HUDEP-2 (cell line): ENCODE data around the gene OAS3.
A peak's percentile ranks its signal among the peaks of the same experiment; 100 is the strongest.
"Not testable (repeated sequence)": the region's sequence is repeated elsewhere in the genome, so short reads cannot be mapped to it uniquely, and the experiment has no call there.

Experiments used
- DNase-seq, 76 experiments: peaks; one replicate each; lab custom pipeline; 2025; ENCODE audit not compliant: unreplicated experiment in 76 of 76; lab: John Stamatoyannopoulos, UW

Gene OAS3

DNA sequence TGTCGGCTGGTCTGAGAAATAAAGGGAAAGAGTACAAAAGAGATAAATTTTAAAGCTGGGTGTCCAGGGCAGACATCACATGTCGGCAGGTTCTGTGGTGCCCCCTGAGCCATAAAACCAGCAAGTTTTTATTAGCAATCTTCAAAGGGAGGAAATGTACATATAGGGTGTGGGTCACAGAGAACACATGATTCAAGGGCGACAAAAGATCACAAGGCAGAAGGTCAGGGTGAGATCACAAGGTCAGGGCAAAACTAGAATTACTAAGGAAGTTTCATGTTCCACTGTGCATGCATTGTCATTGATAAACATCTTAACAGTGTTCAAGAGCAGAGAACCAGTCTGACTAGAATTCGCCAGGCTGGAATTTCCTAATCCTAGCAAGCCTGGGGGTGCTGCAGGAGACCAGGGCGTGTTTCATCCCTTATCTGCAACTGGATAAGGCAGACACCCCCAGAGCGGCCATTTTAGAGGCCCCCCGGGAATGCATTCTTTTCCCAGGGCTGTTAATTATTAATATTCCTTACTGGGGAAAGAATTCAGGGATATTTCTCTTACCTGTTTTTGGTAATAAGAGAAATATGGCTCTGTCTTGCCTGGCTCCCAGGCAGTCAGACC, 11.7 kb upstream of the OAS3 start:
- not testable (repeated sequence) for DNase-seq

DNA sequence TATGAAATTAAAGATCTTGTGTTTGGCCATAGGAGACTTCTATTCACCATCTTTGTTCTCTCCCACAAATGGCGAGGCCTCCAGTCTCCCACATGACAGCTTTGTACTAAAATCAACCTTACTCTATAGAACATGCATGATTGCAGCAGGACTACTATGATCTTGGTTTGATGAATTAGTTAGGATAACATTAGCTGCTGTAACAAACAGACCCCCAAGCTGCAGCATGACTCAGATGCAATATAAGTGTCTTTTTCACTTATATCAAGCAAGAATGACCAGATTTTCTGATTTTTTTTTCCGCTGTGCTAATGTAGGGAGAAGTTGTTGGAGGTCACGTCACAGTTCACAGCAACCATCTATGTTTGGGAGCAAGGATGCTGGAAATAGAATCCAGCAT, 10.8 kb upstream of the OAS3 start:
- no peak for DNase-seq

DNA sequence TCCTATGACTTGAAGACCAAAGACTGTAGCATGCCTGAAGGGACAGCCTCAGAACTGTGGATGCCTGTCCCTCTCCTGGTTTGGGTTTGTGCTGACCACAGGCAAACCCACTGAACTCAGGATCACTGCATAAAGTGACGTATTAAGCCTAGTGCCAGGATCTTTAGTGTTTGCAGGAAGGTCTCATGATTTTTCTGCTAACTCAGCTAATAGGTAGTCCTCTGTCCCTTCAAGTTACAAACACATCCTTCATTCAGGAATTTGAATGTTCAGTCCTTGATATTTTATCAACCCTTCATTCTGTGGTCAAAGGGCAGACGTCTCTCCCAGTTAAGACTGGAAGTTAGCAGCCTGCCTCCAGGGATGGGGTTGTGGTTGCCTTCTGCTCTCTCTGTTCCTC, 10.3 kb upstream of the OAS3 start:
- DNase-seq = no peak

DNA sequence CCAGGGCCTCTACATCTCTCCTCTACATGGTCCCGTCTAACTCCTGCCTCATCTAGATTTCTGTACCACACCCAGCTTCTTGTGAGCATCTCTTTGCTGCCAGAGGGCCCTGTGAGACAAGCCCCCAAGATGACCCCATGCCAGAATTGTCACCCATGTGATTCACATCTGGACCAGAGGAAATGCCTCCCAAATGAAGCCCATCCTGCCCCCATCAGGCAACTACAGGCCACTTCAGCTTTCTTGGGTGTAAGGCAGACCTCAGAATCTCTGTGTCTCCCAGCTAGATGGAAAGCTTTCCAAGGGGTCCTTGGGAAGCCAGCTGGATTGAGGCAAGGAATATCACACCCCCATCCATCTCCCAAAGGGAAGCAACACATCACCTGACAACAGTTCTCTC, 9.3 kb upstream of the OAS3 start:
- no peak for DNase-seq

DNA sequence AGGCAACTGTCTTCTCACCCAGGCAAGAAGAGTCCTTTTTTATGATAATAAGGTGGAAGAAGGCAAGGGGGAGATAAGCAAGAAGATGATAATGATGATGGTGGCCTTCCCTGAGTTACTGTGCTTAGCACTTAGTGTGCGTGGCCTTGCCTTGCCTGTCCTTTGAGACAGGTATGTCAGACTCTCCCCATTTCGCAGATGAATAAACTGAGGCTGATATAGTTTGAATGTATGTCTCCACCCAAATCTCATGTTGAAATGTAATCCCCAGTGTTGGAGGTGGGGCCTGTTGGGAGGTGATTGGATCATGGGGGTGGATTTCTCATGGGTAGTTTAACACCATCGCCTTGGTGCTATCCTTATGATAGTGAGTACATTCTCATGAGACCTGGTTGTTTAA, 8.6 kb upstream of the OAS3 start:
- DNase-seq = no peak

DNA sequence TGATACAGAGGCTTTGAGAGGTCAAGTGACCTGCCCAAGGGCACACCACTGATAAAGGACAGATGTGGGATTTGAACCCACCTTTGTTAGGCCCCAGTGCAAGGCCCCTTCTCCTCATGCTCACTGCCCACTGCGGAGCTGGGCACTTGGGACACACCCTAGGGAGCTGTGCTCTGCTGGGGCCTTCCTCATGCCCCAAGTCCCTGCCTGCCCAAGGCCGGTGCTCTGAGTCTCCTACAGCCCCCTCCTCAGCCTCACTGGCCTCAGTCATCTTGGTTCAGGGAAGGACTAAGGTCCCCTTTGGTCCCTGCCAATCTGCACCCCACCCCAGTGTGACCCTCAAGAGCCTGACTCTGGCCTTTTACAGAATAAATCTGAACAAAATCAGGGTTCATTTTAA, 7.9 kb upstream of the OAS3 start:
- no peak for DNase-seq

DNA sequence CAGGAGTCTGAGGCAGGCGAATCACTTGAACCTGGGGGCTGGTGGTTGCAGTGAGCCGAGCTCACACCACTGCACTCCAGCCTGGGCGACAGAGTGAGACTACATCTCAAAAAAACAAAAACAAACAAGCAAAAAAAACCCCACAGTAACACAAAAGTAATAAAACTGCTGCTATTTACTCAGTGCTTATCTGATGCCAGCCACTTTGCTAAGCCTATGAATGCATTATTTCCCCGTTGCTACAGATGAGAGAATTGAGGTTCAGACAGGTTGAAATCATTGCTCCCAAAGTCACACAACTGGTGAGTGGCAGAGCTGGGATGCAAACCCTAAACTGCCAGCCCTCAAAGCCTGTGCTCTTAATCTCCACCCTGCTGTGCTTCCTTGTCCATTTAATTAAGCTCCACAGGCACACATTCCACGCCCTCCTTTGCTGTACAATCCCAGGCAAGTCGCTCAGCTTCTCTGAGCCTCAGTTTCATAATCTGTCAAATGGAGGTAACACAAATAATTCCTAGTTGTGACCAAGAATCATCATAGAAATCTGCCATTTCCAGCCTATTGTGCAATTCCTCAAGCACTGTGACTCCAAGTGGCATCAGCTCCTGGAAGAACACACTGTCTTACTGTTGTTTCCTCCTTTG, 5.7 kb upstream of the OAS3 start:
- DNase-seq = no peak

DNA sequence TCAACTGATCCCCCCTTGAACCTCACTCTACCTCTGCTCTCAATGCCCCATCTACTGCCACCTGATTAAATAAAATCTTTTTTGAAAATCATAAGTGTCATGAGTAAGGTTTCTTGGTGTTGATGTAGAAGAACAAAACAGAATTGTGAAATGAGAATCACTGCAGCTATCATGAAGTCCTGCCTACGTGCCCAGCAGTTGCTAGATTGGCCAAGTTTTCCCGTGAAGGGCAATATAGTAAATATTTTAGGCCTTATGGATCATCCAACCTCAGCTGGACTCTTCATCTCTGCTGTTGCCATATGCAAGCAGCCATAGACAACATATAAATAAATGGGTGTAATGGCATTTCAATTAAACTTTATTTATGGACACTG, 5.2 kb upstream of the OAS3 start:
- DNase-seq = no peak

DNA sequence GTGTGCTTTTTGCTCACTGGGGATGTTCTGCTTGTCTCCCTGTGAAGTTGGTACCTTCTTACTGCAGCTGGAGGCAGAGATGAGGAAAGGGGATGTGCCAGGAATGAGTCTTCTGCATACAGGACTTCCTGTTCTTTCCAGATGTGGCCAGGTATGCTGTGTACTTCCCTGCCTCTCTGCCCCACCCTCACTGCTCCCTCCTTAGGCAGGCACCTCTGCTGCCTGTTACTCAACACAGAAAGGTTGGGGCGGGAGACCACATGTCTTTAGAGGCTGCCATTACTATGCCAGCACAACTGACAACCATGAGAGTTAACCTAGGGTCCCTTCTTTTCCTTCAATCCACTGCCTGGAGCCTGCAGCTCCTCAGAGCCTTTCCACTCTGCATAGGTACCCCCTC, 2.0 kb upstream of the OAS3 start:
- no peak for DNase-seq

DNA sequence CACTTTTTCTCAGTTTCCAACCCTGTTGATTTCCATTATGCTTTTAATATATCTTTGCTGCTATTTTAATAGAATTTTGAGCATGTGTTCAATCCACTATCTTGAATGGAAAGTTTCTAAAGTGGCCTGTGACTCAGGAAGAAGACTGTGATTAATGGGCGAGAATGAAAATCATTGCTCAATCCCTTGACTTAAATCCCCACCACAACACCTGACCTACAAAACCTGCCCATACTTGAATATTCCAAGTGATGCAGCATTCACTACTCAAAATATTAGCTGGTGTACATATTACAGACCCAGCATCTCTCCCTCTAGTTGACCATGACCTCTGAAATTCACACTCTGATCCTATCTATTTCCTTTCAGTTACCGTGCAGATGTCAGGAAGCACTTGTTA, 1.3 kb upstream of the OAS3 start:
- no peak for DNase-seq

DNA sequence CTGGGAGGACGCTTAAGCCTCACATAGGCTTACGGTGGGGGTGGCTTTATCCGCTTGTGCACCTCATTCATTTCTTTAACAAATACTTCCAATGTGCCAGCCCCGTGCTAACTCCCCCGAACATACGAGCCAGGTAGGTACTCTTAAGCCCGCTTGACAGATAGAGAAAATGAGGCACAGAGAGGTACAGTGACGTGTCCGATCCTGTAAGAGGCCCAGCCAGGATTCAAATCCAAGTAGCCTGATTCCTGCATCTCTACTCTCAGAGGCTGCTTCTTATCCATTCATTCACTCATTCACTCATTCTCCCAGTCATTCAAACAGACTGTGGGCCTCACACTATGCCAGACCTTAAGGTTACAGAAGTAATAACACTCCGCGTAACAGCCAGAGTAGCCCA, 477 bp downstream of the OAS3 start:
- no peak for DNase-seq

DNA sequence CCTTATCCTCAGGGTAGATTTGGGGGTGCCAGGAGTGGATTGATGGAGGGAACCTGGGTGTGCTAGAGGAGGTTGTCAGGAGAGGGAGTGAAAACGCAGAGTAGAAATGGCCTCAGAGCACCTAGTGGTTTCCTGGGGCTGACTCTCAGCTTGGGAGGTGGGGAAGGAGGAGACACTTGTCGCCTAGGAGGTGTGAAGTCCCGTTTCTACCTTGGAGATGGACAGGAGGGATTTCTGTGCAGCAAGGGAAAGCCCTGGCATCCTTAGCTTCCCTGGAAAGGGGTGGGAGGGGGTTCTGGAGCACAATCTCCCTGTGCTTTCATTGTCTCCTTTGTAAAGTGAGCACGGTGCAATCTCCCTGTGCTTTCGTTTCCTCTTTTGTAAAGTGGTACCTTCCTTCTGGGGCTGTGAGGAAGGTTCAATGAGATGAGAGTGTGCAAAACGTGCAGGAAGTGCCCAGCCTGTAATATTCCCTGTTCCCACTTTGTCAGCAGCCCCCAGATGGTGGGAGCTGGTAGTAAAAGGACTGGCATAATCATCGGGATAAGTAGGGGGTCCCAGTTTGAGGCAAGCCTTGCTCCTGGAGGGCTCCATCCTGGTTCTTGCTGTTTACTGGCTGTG, 1.6 kb downstream of the OAS3 start:
- peak in 1 of 76 experiments; percentile 0 for DNase-seq

DNA sequence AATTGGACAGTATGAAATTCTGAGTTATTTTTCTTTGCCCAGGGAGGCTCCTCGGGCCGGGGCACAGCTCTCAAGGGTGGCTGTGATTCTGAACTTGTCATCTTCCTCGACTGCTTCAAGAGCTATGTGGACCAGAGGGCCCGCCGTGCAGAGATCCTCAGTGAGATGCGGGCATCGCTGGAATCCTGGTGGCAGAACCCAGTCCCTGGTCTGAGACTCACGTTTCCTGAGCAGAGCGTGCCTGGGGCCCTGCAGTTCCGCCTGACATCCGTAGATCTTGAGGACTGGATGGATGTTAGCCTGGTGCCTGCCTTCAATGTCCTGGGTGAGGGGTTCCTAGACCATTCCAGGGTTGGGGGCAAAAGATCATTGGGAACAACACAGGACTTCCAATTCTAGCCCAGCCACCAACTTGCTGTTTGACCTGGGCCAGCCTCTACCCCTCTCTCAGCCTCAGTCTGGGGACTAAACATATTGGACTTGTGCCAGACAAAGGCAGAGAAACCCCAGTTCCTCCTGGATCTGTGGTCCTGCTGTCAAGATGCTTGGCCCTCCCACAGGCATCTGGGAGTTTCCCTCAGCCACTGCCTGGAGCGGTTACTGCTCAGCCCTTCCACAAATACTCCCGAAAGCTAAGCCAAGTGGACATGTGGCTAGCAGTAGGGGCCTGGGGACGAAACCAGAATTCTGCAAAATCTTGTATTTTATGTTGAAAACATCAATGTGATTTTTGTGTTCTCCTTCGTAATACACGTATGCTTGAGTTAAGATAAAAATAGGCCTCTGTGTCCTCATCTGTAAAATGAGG, 3.5 kb downstream of the OAS3 start:
- DNase-seq = no peak

DNA sequence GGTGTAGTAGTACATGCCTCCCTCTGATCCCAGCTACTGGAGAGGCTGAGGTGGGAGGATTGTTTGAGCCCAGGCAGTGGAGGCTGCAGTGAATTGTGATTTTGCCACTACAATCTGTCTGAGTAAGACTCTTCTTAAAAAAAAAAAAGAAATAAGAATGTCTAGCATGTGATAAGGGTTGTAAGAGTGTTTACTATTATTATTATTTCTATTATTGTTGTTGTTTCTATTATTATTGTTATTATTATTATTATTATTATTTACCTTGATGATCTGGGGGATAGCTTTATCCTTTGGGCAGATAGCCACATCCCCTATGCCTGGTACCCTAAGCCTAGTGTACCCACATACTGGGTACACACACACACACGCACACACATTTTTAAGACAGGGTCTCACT, 4.3 kb downstream of the OAS3 start:
- no peak for DNase-seq

DNA sequence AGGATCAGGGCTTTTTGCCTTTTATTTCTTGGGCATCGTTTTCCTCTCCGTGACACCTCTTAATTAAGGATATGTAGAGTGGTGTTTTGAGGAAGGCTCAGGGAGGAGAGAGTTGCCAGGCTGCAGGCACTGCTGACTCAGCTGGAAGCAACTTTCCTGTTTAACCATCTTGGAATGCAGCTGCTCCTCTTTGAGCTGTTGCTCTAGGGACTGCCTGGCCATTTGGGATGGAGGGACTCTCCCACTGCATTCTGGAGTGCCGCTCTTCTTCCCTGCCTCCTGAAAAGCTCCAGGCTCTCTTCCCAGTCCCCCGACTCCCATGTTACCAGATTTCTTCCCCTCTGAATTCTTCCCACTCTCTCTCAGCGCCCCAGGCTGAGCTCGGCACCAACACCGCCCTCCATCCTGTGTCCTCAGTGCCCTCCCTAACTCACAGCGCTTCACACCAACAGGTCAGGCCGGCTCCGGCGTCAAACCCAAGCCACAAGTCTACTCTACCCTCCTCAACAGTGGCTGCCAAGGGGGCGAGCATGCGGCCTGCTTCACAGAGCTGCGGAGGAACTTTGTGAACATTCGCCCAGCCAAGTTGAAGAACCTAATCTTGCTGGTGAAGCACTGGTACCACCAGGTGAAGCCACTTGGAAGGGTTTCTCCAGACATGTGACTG, 5.9 kb downstream of the OAS3 start:
- DNase-seq = no peak

DNA sequence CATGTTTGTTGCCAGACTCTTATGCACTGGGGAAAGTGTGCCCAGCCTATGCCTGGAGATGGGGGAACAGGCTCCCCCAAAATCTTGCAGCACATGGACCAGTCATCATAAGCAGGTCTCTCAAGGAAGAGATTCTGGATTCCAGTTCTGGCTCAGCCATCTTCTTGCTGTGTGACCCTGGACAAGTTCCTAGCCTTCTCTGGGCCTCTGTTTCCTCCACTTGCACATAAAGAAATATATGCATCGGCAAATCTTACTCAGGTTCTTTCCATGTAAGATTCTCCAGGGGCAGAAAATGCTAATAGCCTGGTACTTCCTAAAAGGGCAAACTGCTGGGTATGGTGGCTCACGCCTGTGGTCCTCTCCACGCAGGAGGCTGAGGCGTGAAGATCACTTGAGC, 7.2 kb downstream of the OAS3 start:
- DNase-seq = no peak

DNA sequence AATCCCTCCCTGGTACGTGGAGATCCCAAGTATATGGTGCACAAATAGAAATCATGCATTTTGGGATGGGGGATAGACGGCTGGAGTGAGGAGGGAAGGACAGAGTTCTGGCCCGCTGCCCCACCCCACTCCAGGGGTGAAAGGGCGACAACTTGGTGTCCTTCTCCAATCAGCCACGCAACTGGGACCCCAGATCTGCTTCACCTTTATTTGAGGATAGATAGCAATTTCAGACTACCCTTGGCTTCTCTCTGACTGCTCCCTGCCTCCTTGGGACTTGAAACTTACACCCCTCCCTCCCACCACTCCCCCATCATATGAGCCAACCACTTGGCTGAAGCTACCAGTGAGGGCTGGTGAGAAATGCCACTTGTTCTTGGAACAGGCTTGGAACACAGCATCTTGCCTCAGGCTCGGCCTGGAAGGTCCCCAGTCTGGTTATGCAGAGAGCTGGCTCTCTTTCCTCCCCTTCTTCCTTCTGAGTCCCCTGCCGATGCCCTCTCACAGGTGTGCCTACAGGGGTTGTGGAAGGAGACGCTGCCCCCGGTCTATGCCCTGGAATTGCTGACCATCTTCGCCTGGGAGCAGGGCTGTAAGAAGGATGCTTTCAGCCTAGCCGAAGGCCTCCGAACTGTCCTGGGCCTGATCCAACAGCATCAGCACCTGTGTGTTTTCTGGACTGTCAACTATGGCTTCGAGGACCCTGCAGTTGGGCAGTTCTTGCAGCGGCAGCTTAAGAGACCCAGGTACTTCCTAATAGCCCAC, 8.1 kb downstream of the OAS3 start:
- DNase-seq = no peak

DNA sequence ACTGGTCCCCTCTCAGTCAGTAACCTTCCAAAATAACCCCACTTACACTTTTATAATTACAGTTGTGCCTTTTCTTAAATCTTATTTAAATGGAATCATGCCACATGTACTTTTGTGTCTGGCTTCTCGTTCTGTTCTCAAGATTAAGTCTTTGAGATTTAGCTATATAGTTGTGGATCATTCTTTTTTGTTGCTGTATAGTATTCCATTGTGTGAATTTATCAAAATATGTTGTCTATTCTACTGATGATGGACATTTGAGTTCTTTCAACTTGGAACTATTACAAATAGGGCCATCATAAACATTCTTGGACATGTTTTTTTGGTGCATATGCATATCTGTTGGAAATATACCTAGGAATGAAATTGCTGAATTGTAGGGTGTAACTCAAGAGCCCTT, 9.0 kb downstream of the OAS3 start:
- no peak for DNase-seq

DNA sequence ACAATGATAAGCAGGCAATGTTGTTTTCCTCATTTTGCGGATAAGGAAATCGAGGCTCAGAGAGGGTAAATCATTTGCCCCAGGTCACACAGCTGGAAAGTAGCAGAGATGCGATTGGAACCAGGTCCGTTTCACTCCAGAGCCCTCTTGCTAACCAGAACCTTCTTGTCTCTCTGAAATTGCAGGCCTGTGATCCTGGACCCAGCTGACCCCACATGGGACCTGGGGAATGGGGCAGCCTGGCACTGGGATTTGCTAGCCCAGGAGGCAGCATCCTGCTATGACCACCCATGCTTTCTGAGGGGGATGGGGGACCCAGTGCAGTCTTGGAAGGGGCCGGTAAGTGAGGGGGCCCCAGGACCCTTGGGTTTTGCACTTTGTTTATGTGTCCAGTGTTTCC, 9.5 kb downstream of the OAS3 start:
- DNase-seq = no peak

DNA sequence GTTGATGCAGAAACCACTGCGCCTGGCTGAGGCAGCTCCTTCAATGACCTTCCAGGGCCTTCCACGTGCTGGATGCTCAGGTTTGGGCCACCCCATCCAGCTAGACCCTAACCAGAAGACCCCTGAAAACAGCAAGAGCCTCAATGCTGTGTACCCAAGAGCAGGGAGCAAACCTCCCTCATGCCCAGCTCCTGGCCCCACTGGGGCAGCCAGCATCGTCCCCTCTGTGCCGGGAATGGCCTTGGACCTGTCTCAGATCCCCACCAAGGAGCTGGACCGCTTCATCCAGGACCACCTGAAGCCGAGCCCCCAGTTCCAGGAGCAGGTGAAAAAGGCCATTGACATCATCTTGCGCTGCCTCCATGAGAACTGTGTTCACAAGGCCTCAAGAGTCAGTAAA, 10.5 kb downstream of the OAS3 start:
- DNase-seq = no peak

DNA sequence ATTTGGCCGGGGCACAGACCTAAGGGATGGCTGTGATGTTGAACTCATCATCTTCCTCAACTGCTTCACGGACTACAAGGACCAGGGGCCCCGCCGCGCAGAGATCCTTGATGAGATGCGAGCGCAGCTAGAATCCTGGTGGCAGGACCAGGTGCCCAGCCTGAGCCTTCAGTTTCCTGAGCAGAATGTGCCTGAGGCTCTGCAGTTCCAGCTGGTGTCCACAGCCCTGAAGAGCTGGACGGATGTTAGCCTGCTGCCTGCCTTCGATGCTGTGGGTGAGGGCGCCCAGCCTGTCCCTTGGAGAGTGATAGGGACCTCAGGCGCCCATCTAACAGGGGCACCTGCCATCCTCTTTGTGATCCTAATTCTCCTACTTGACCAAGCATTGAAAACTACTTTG, 12.4 kb downstream of the OAS3 start:
- DNase-seq = no peak
